ENCODE measurements around the gene MRC2.
"Not testable (repeated sequence)": the region's sequence is repeated elsewhere in the genome, so short reads cannot be mapped to it uniquely, and the experiment has no call there.

MRC2 gene

GRCh38 chr17:62696256-62696655, 68.8 kb downstream of the MRC2 start:
- H3K27me3 ChIP-seq (ENCODE audit: insufficient read depth, poor library complexity, severe bottlenecking), result no peaks in the 10 kb centered on the region
- TF ChIP-seq POLR2AphosphoS5 (IDR thresholded peaks at IDR 0.05; ENCODE audit: low read depth), result no peak
- no peak for TF ChIP-seq REST (IDR thresholded peaks at IDR 0.05; ENCODE audit: insufficient replicate concordance, low read depth)
- no peak for TF ChIP-seq GABPA (IDR thresholded peaks at IDR 0.05; ENCODE audit: low read depth)
- TF ChIP-seq CTCF (IDR thresholded peaks at IDR 0.05; ENCODE audit: insufficient read depth, low read length), result no peak
- TF ChIP-seq SPI1 (IDR thresholded peaks at IDR 0.05; ENCODE audit: borderline replicate concordance, low read depth), result no peak
- no peak for DNase-seq (ENCODE audit: low read depth in 1 of 2, low spot score in 1 of 2)
- no peak overlapping the region for H3K4me3 ChIP-seq (replicated peaks; ENCODE audit: insufficient read depth, low read length)
- H3K27ac ChIP-seq (replicated peaks), result no peak overlapping the region

- Histone ChIP-seq H3K4me3 (replicated peaks; ENCODE audit: insufficient read depth, low read length) (no peak overlapping the region), H3K27ac (replicated peaks) (no peak overlapping the region), H3K27me3 (ENCODE audit: insufficient read depth, poor library complexity, severe bottlenecking) (no peaks in the 10 kb centered on the region)
- no peak for DNase-seq (ENCODE audit: low read depth in 1 of 2, low spot score in 1 of 2)
- no peak for TF ChIP-seq CTCF (IDR thresholded peaks at IDR 0.05; ENCODE audit: insufficient read depth, low read length)
- TF ChIP-seq SPI1 (IDR thresholded peaks at IDR 0.05; ENCODE audit: borderline replicate concordance, low read depth), result no peak
- no peak for TF ChIP-seq GABPA (IDR thresholded peaks at IDR 0.05; ENCODE audit: low read depth)
- no peak for TF ChIP-seq POLR2AphosphoS5 (IDR thresholded peaks at IDR 0.05; ENCODE audit: low read depth)
- TF ChIP-seq REST (IDR thresholded peaks at IDR 0.05; ENCODE audit: insufficient replicate concordance, low read depth), result no peak
Observed at GRCh38 chr17:62696726-62697490, 69.4 kb downstream of the MRC2 start.

GRCh38 chr17:62698459-62698858, 71.0 kb downstream of the MRC2 start:
- H3K27me3 ChIP-seq (ENCODE audit: insufficient read depth, poor library complexity, severe bottlenecking); H3K4me3 ChIP-seq (replicated peaks; ENCODE audit: insufficient read depth, low read length); H3K27ac ChIP-seq (replicated peaks); DNase-seq (ENCODE audit: low read depth in 1 of 2, low spot score in 1 of 2): not testable (repeated sequence)

- TF ChIP-seq GABPA (IDR thresholded peaks at IDR 0.05; ENCODE audit: low read depth) (no peak), SPI1 (IDR thresholded peaks at IDR 0.05; ENCODE audit: borderline replicate concordance, low read depth) (no peak), CTCF (IDR thresholded peaks at IDR 0.05; ENCODE audit: insufficient read depth, low read length) (no peak), POLR2AphosphoS5 (IDR thresholded peaks at IDR 0.05; ENCODE audit: low read depth) (no peak), REST (IDR thresholded peaks at IDR 0.05; ENCODE audit: insufficient replicate concordance, low read depth) (no peak)
- H3K27me3 ChIP-seq (ENCODE audit: insufficient read depth, poor library complexity, severe bottlenecking), result peaks cover 7% of the 10 kb centered on the region
- no peak for DNase-seq (ENCODE audit: low read depth in 1 of 2, low spot score in 1 of 2)
- no peak overlapping the region for H3K27ac ChIP-seq (replicated peaks)
- no peak overlapping the region for H3K4me3 ChIP-seq (replicated peaks; ENCODE audit: insufficient read depth, low read length)
Observed at GRCh38 chr17:62700964-62701705, 73.7 kb downstream of the MRC2 start.

Data from HL-60 (cell line).